Activated CD8-positive, alpha-beta memory T cell treated with anti-CD3 and anti-CD28 coated beads, Interleukin-2, amount 50 U/mL, for 48 hours (primary cell): ENCODE data around the gene HBB.

Experiments used
- DNase-seq: peaks from one replicate; pipeline ENCODE4 v3.0.0-alpha.2; 2020

The HBB gene

DNA sequence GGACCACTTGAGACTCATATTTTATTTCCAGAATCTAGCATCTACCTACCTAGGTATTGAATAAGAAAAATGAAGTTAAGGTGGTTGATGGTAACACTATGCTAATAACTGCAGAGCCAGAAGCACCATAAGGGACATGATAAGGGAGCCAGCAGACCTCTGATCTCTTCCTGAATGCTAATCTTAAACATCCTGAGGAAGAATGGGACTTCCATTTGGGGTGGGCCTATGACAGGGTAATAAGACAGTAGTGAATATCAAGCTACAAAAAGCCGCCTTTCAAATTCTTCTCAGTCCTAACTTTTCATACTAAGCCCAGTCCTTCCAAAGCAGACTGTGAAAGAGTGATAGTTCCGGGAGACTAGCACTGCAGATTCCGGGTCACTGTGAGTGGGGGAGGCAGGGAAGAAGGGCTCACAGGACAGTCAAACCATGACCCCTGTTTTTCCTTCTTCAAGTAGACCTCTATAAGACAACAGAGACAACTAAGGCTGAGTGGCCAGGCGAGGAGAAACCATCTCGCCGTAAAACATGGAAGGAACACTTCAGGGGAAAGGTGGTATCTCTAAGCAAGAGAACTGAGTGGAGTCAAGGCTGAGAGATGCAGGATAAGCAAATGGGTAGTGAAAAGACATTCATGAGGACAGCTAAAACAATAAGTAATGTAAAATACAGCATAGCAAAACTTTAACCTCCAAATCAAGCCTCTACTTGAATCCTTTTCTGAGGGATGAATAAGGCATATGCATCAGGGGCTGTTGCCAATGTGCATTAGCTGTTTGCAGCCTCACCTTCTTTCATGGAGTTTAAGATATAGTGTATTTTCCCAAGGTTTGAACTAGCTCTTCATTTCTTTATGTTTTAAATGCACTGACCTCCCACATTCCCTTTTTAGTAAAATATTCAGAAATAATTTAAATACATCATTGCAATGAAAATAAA lies 2.1 kb downstream of the HBB start:
- DNase-seq = no peak

DNA sequence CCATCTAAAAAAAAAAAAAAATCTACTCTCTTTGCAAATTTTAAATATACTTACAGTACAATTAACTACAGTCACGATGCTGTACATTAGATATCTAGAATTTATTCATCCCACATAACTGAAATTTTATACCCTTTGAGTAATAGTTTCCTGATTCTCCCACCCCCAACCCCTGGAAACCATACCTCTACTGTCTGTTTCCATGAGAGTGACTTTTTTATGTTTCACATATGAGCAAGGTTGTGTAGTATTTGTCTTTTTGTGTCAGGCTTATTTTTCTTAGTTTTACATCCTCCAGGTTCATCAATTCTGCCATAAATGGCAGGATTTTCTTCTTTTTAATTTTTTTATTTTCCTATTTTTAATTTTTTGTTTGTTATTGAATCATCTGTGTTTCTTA lies 3.2 kb downstream of the HBB start:
- no peak for DNase-seq

GRCh38 chr11:5223146-5223545 lies 3.7 kb downstream of the HBB start:
- DNase-seq = no peak

DNA sequence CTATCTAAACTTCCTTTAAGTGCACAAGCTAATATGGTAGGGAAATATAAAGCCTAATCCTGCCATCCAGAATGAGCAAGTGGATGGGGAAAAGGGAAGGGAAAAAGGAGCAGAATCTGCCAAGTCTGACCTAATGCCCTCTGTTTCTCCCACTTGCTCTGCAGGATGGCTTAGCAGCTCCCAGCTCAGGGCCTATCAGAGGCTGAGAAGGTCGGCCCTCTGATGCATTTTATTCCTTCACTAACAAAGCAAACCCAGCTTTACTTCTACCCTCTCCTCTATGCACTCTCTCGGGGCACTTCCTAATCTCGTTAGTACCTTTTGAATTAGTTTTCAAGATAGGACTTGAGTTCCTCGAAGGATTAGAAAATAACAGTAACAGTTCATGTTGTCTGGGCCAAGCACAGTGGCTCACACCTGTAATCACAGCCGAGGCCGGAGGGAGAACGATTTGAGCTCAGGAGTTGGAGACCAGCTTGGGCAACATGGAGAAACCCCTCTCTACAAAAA lies 16.4 kb downstream of the HBB start:
- DNase-seq = no peak

- DNase-seq = no peak
These were observed 22.1 kb downstream of the HBB start for GRCh38 chr11:5204787-5205186.

DNA sequence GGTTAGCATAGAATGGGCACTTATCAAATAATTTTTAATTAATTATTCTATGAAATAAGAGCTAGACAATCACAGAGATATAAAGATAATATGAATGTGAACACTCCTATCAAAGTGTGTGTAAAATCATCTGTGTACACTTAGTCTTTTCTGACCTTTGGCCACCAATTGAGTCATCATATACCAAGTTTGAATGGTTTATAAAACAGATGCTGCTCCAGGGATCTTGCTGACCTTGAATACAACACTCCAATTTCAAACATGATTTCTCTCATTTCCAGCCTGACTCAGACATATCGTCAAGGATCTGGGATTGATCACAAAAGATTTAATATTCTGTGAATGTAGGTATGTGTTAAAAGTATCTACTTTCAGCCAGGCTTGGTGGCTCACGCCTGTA lies 23.5 kb downstream of the HBB start:
- no peak for DNase-seq

GRCh38 chr11:5200582-5200981 lies 26.3 kb downstream of the HBB start, which contains the start of gene OR51V1:
TSS of gene OR51V1 (minus strand) at chr11:5200682. CDS start at chr11:5200682, 0 bp downstream.
- no peak for DNase-seq

- no peak for DNase-seq
These were observed 28.6 kb downstream of the HBB start for GRCh38 chr11:5198285-5198684.

GRCh38 chr11:5197536-5197935 lies 29.3 kb downstream of the HBB start:
- no peak for DNase-seq

- no peak for DNase-seq
These were observed 30.1 kb downstream of the HBB start for GRCh38 chr11:5196731-5197130.

DNA sequence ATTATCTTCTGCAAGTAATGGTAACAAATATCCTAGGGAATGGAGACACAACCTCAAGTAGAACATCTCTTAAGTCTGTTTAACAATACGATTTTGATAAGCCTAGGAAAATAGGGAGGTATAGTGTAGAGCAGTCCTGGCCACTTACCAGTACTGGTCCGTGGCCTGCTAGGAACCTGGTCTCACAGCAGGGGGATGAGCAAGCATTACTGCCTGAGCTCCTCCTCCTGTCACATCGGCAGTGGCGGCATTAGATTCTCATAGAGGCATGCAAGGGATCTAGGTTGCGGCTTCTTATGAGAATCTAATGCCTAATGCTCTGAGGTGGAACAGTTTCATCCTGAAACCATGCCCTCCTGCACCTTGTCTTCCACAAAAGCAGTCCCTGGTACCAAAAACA lies 30.8 kb downstream of the HBB start:
- DNase-seq = no peak

GRCh38 chr11:5192738-5193137 lies 34.1 kb downstream of the HBB start:
- DNase-seq = no peak

DNA sequence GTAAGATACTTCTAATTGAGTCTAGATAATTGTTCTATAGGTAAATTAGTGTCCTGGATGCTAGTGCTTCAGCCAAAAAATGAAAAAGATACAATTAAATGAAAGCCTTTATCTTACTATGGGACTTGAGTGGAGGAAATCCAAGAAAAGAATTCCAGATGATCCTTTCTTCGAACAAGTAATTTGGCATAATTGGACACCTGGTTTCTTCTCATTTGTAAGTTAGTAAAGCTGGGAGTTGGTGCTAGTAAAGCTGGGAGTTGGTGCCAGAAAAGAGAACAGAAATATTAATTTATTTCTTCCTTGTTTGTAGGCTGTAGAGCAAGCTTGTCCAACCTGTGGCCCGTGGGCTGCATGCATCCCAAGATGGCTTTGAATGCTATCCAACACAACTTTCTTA lies 38.7 kb downstream of the HBB start:
- no peak for DNase-seq

DNA sequence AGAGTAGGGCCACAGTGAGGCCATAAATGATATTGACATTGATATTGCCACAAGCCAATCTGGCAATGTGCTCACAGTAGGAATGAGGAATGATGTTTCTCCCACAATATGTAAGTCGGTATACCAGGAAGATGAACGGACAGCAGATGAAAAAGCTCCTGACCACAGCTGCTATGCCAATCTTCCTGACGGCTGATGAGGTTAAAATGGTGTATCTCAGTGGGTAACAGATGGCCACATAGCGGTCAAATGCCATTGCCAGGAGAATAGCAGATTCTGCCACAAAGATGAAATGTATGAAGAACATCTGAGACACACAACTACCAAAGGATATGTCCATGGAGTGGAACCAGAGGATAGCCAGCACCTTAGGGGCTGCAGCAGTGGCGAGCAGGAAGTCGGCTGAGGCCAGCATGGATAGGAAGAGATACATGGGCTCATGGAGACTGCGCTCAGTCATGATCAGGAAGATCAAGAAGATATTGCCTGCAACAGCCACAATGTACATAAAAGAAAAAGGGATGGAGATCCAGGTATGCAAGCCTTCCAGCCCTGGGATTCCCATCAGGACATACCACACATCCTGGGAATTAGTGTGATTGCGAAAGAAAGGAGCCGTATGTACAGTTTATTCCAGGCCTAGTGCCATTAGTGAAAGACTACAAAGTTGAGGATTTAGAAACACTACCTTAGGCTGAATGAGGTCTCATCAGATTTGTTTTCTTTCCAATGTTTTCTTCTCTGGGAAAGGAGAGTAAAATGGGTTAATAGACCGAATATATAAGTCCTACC lies 48.6 kb downstream of the HBB start:
- DNase-seq = no peak
